ENCODE data around the gene TBRG4. TPM values are rescaled to one million over a fixed set of nuclear protein-coding genes. Genes with fewer than 3 reads are reported as not detected.

TBRG4 gene

DNA sequence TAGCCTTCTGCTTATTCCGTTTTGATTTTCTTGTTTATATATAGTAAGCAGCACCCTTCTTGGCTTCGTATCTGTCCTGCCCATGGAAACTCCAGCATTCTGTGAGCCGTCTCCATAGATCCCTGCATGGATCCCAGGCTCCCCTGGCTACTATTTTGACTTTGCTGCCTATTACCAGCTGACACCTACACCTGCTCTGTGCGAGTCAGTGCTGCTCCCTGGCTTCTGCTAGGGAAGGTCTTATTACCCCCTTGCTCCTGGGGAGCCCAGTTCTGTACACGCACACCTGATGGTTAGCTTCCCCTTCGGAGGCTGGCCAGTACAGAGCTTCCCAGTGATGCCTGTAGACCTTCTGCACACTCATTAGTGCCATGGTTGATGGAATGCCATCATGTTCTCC, 58.1 kb downstream of the TBRG4 start:
- no peak overlapping the region for H2AK5ac ChIP-seq (ENCODE audit: low read length, severe bottlenecking)
- no peak overlapping the region for H3K18ac ChIP-seq (ENCODE audit: low read depth in 1 of 2, low read length in 2 of 2)
- H3K4me1 ChIP-seq (ENCODE audit: control insufficient read depth, insufficient read depth, low read depth, low read length): peaks cover 4% of the 10 kb centered on the region
- H3K4me2 ChIP-seq (ENCODE audit: low read length, poor library complexity, severe bottlenecking): no peak overlapping the region
- WGBS: 89% methylated on average over 6 of the region's 6 CpGs
- no peaks in the 10 kb centered on the region for H3K27me3 ChIP-seq (ENCODE audit: control insufficient read depth in 1 of 2, insufficient read depth in 1 of 2, low read length in 2 of 2)
- DNase-seq: no peak
- H3K14ac ChIP-seq (ENCODE audit: low read length in 2 of 2): no peak overlapping the region
- no peak overlapping the region for H3K23ac ChIP-seq (ENCODE audit: low read length in 2 of 2)
- H3K4me3 ChIP-seq (ENCODE audit: insufficient read depth in 1 of 2, low read depth in 1 of 2, low read length in 2 of 2): no peak overlapping the region
- peaks cover 24 to 47% of the 10 kb centered on the region in 2 experiments for H3K36me3 ChIP-seq (ENCODE audit: control insufficient read depth in 1 of 2, insufficient read depth in 2 of 2, low read depth in 1 of 2, low read length in 2 of 2)
- no peak overlapping the region for H2BK120ac ChIP-seq (ENCODE audit: low read depth, low read length)
- H3K79me1 ChIP-seq (replicated peaks; ENCODE audit: low read length, poor library complexity, severe bottlenecking): peaks cover 36% of the 10 kb centered on the region
- no peak overlapping the region for H2BK5ac ChIP-seq (ENCODE audit: low read depth, low read length, poor library complexity, severe bottlenecking)
- no peak overlapping the region for H2BK15ac ChIP-seq (ENCODE audit: low read depth, poor library complexity, severe bottlenecking)
- no peaks in the 10 kb centered on the region for H3K9me3 ChIP-seq (ENCODE audit: control insufficient read depth, low read length)
- H2BK12ac ChIP-seq (ENCODE audit: low read length in 2 of 2): no peak overlapping the region
- H3K9ac ChIP-seq (ENCODE audit: low read length): no peak overlapping the region
- no peak overlapping the region for H4K91ac ChIP-seq (ENCODE audit: low read length)
- H4K8ac ChIP-seq (ENCODE audit: low read length): no peak overlapping the region
- H3K27ac ChIP-seq (ENCODE audit: low read length, poor library complexity, severe bottlenecking): no peak overlapping the region
- no peak overlapping the region for H2AFZ ChIP-seq (ENCODE audit: low read depth, low read length)
- H3K4ac ChIP-seq (ENCODE audit: low read depth in 1 of 2, low read length in 2 of 2): no peak overlapping the region

DNA sequence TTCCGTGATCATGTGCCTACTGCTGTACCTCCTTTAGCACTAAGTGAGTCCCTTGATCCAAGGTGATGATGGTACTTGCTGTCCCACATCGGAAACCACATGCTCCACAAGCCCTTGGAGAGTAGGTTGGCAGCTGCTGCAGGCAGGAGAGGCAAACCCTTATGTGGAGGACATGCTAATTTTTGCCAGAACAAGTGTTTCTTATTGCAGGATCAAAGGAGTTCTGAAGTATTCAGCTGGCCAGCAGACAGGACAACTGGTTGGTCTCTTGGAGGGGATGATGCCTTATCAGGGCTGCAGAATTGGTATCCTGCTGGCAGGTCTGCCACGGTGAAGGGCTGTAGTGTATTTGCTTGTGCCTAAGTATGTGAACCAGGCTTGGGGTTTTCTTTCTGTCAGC, 59.5 kb downstream of the TBRG4 start:
- Histone ChIP-seq H3K27me3 (ENCODE audit: control insufficient read depth in 1 of 2, insufficient read depth in 1 of 2, low read length in 2 of 2) (no peaks in the 10 kb centered on the region), H3K4me1 (ENCODE audit: control insufficient read depth, insufficient read depth, low read depth, low read length) (peaks cover 4% of the 10 kb centered on the region), H3K14ac (ENCODE audit: low read length in 2 of 2) (no peak overlapping the region), H3K36me3 (ENCODE audit: control insufficient read depth in 1 of 2, insufficient read depth in 2 of 2, low read depth in 1 of 2, low read length in 2 of 2) (peaks cover 24 to 57% of the 10 kb centered on the region in 2 experiments), H3K4me2 (ENCODE audit: low read length, poor library complexity, severe bottlenecking) (no peak overlapping the region), H3K4ac (ENCODE audit: low read depth in 1 of 2, low read length in 2 of 2) (no peak overlapping the region), H3K79me1 (replicated peaks; ENCODE audit: low read length, poor library complexity, severe bottlenecking) (peaks cover 32% of the 10 kb centered on the region), H2AK5ac (ENCODE audit: low read length, severe bottlenecking) (no peak overlapping the region), H3K4me3 (ENCODE audit: insufficient read depth in 1 of 2, low read depth in 1 of 2, low read length in 2 of 2) (no peak overlapping the region), H3K9me3 (ENCODE audit: control insufficient read depth, low read length) (no peaks in the 10 kb centered on the region), H4K8ac (ENCODE audit: low read length) (no peak overlapping the region), H3K18ac (ENCODE audit: low read depth in 1 of 2, low read length in 2 of 2) (no peak overlapping the region), H3K23ac (ENCODE audit: low read length in 2 of 2) (no peak overlapping the region), H3K27ac (ENCODE audit: low read length, poor library complexity, severe bottlenecking) (no peak overlapping the region), H2BK15ac (ENCODE audit: low read depth, poor library complexity, severe bottlenecking) (no peak overlapping the region), H2BK120ac (ENCODE audit: low read depth, low read length) (no peak overlapping the region), H4K91ac (ENCODE audit: low read length) (no peak overlapping the region), H2BK12ac (ENCODE audit: low read length in 2 of 2) (no peak overlapping the region), H2BK5ac (ENCODE audit: low read depth, low read length, poor library complexity, severe bottlenecking) (no peak overlapping the region), H2AFZ (ENCODE audit: low read depth, low read length) (no peak overlapping the region), H3K9ac (ENCODE audit: low read length) (no peak overlapping the region)
- WGBS: 76% methylated on average over 3 of the region's 3 CpGs
- no peak for DNase-seq

DNA sequence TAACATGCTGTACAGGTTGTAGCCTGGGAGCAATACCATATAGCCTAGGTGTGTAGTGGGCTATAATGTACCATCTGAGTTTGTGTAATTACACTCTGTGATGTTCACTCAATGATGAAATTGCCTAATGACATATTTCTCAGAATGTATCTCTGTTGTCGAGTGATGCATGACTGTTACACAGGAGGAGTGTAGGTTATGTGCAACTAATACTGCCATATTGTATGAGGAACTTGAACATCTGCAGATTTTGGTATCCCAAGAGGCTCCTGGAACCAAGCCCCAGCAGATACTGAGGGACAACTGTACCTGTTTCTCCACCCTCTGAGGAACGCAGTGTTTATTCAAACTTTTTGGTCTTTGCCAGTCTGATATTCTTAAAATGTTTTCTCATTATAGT, 61.3 kb downstream of the TBRG4 start:
- no peak overlapping the region for H3K4me3 ChIP-seq (ENCODE audit: insufficient read depth in 1 of 2, low read depth in 1 of 2, low read length in 2 of 2)
- no peaks in the 10 kb centered on the region for H3K27me3 ChIP-seq (ENCODE audit: control insufficient read depth in 1 of 2, insufficient read depth in 1 of 2, low read length in 2 of 2)
- no peak overlapping the region for H2AFZ ChIP-seq (ENCODE audit: low read depth, low read length)
- H3K36me3 ChIP-seq (ENCODE audit: control insufficient read depth in 1 of 2, insufficient read depth in 2 of 2, low read depth in 1 of 2, low read length in 2 of 2): peaks cover 24 to 73% of the 10 kb centered on the region in 2 experiments
- DNase-seq: no peak
- H4K8ac ChIP-seq (ENCODE audit: low read length): no peak overlapping the region
- no peak overlapping the region for H2BK12ac ChIP-seq (ENCODE audit: low read length in 2 of 2)
- peaks cover 4% of the 10 kb centered on the region for H3K4me1 ChIP-seq (ENCODE audit: control insufficient read depth, insufficient read depth, low read depth, low read length)
- no peak overlapping the region for H3K18ac ChIP-seq (ENCODE audit: low read depth in 1 of 2, low read length in 2 of 2)
- no peak overlapping the region for H3K4me2 ChIP-seq (ENCODE audit: low read length, poor library complexity, severe bottlenecking)
- peaks cover 29% of the 10 kb centered on the region for H3K79me1 ChIP-seq (replicated peaks; ENCODE audit: low read length, poor library complexity, severe bottlenecking)
- H3K23ac ChIP-seq (ENCODE audit: low read length in 2 of 2): no peak overlapping the region
- H4K91ac ChIP-seq (ENCODE audit: low read length): no peak overlapping the region
- H2BK15ac ChIP-seq (ENCODE audit: low read depth, poor library complexity, severe bottlenecking): no peak overlapping the region
- no peak overlapping the region for H3K27ac ChIP-seq (ENCODE audit: low read length, poor library complexity, severe bottlenecking)
- H3K9me3 ChIP-seq (ENCODE audit: control insufficient read depth, low read length): no peaks in the 10 kb centered on the region
- H3K4ac ChIP-seq (ENCODE audit: low read depth in 1 of 2, low read length in 2 of 2): no peak overlapping the region
- H3K9ac ChIP-seq (ENCODE audit: low read length): no peak overlapping the region
- WGBS: 100% methylated on average over 2 of the region's 2 CpGs
- no peak overlapping the region for H2AK5ac ChIP-seq (ENCODE audit: low read length, severe bottlenecking)
- no peak overlapping the region for H3K14ac ChIP-seq (ENCODE audit: low read length in 2 of 2)
- H2BK5ac ChIP-seq (ENCODE audit: low read depth, low read length, poor library complexity, severe bottlenecking): no peak overlapping the region
- no peak overlapping the region for H2BK120ac ChIP-seq (ENCODE audit: low read depth, low read length)

Small RNAs within 50 kb of the gene (small RNA-seq; reads per million reads assigned to genes)
- gene SNORA5A (ENCODE audit: low read depth) (1.2 reads per million), gene SNORA5B (ENCODE audit: low read depth) (not detected), gene SNORA5C (ENCODE audit: low read depth) (8.9 reads per million, percentile 76 among the genes with 10 or more reads in this experiment)
